ENCODE data around the gene PTPRK. TPM values are rescaled to one million over a fixed set of nuclear protein-coding genes. Genes with fewer than 3 reads are reported as not detected.

PTPRK gene
- polyA plus RNA-seq, 1 donor (not counting 4 experiments of a cell fraction or from before 2014, with no cell fraction given): 52.7 TPM

GRCh38 chr6:128498234-128498633, 22.2 kb downstream of the PTPRK start:
- H3K27ac ChIP-seq (ENCODE audit: control insufficient read depth, insufficient read depth, low read length): no peak overlapping the region

GRCh38 chr6:128495536-128496333, 24.7 kb downstream of the PTPRK start:
- no peak overlapping the region for H3K4me2 ChIP-seq (ENCODE audit: control insufficient read depth, extremely low read depth, insufficient read depth, low read depth, low read length)
- peaks cover 0 to 10% of the 10 kb centered on the region in 2 experiments for H3K36me3 ChIP-seq (ENCODE audit: control insufficient read depth in 2 of 2, extremely low read depth in 1 of 2, insufficient read depth in 2 of 2, low read length in 2 of 2)
- H3K79me2 ChIP-seq (ENCODE audit: control insufficient read depth, insufficient read depth, low read length): peaks cover 90% of the 10 kb centered on the region
- no peaks in the 10 kb centered on the region for H3K9me1 ChIP-seq (ENCODE audit: control insufficient read depth, extremely low read depth, insufficient read depth, low read length)
- no peak overlapping the region for H3K4me3 ChIP-seq (ENCODE audit: control insufficient read depth in 2 of 3, extremely low read depth in 1 of 3, insufficient read depth in 2 of 3, low read depth in 1 of 3, low read length in 3 of 3)
- no peak overlapping the region for H2AFZ ChIP-seq (ENCODE audit: control insufficient read depth, low read length)
- no peak for TF ChIP-seq EZH2 (IDR thresholded peaks at IDR 0.05; ENCODE audit: low read length)
- no peak for TF ChIP-seq CTCF (optimal IDR thresholded peaks at IDR 0.05 in 1 of 3, IDR thresholded peaks at IDR 0.05 in 1 of 3, conservative IDR thresholded peaks at IDR 0.05 in 1 of 3; ENCODE audit: extremely low read depth in 1 of 3, insufficient read depth in 2 of 3, low read length in 3 of 3)
- H3K4me1 ChIP-seq (ENCODE audit: control insufficient read depth, extremely low read depth, insufficient read depth, low read length): peaks cover 30% of the 10 kb centered on the region
- H3K9me3 ChIP-seq (ENCODE audit: control insufficient read depth, low read depth, low read length): no peaks in the 10 kb centered on the region
- FAIRE-seq: peak; percentile 57
- H3K27me3 ChIP-seq (ENCODE audit: control insufficient read depth, extremely low read depth, insufficient read depth, low read length): no peaks in the 10 kb centered on the region
- no peaks in the 10 kb centered on the region for H4K20me1 ChIP-seq (ENCODE audit: control insufficient read depth, extremely low read depth, insufficient read depth, low read length)
- H3K27ac ChIP-seq (ENCODE audit: control insufficient read depth, insufficient read depth, low read length): no peak overlapping the region
- DNase-seq (ENCODE audit: low read depth, low spot score): no peak
- dilution Hi-C loops (cut with MboI; ENCODE audit: extremely low pct_ligation_motif_present, low sequenced_read_pairs): no loop called here
- H3K9ac ChIP-seq (ENCODE audit: control insufficient read depth, extremely low read depth, insufficient read depth, low read length): no peak overlapping the region

More at GRCh38 chr6:128498234-128498633, 22.2 kb downstream of the PTPRK start:
- TF ChIP-seq CTCF (optimal IDR thresholded peaks at IDR 0.05 in 1 of 3, IDR thresholded peaks at IDR 0.05 in 1 of 3, conservative IDR thresholded peaks at IDR 0.05 in 1 of 3; ENCODE audit: extremely low read depth in 1 of 3, insufficient read depth in 2 of 3, low read length in 3 of 3) (no peak), EZH2 (IDR thresholded peaks at IDR 0.05; ENCODE audit: low read length) (no peak)
- no peaks in the 10 kb centered on the region for H3K9me3 ChIP-seq (ENCODE audit: control insufficient read depth, low read depth, low read length)
- H3K79me2 ChIP-seq (ENCODE audit: control insufficient read depth, insufficient read depth, low read length): peaks cover 93% of the 10 kb centered on the region
- H3K36me3 ChIP-seq (ENCODE audit: control insufficient read depth in 2 of 2, extremely low read depth in 1 of 2, insufficient read depth in 2 of 2, low read length in 2 of 2): peaks cover 0 to 12% of the 10 kb centered on the region in 2 experiments
- H4K20me1 ChIP-seq (ENCODE audit: control insufficient read depth, extremely low read depth, insufficient read depth, low read length): no peaks in the 10 kb centered on the region
- dilution Hi-C loops (cut with MboI; ENCODE audit: extremely low pct_ligation_motif_present, low sequenced_read_pairs): no loop called here
- H3K9me1 ChIP-seq (ENCODE audit: control insufficient read depth, extremely low read depth, insufficient read depth, low read length): no peaks in the 10 kb centered on the region
- no peak for FAIRE-seq
- H3K27me3 ChIP-seq (ENCODE audit: control insufficient read depth, extremely low read depth, insufficient read depth, low read length): no peaks in the 10 kb centered on the region
- H3K9ac ChIP-seq (ENCODE audit: control insufficient read depth, extremely low read depth, insufficient read depth, low read length): no peak overlapping the region
- no peak overlapping the region for H3K4me3 ChIP-seq (ENCODE audit: control insufficient read depth in 2 of 3, extremely low read depth in 1 of 3, insufficient read depth in 2 of 3, low read depth in 1 of 3, low read length in 3 of 3)
- H2AFZ ChIP-seq (ENCODE audit: control insufficient read depth, low read length): no peak overlapping the region
- peaks cover 9% of the 10 kb centered on the region for H3K4me1 ChIP-seq (ENCODE audit: control insufficient read depth, extremely low read depth, insufficient read depth, low read length)
- DNase-seq (ENCODE audit: low read depth, low spot score): no peak
- H3K4me2 ChIP-seq (ENCODE audit: control insufficient read depth, extremely low read depth, insufficient read depth, low read depth, low read length): no peak overlapping the region

Measured in keratinocyte (primary cell).